Tibial nerve (tissue), 4 donors: ENCODE results near the gene INAFM1. TPM values are rescaled to one million over a fixed set of nuclear protein-coding genes. Genes with fewer than 3 reads are reported as not detected.

Experiments
- DNase-seq, 2 donors: peaks; one replicate each; pipeline ENCODE4 v3.0.0-alpha.2; 2019; ENCODE audit warnings: low spot score in 2 of 2
- H3K27ac ChIP-seq, 4 donors: fragments of 200-600 bp; sonication (generic) in 3 of 4; one replicate each; pipeline ENCODE4 v1.5.1; 2017 to 2019; ENCODE audit warnings: mild to moderate bottlenecking in 1 of 4
- H3K27me3 ChIP-seq, 2 donors: fragments of 200-600 bp; sonication (generic) in 1 of 2; one replicate each; pipeline versions ENCODE4 v1.5.1 to v1.6.0; 2017 to 2019
- H3K36me3 ChIP-seq, 3 donors: fragments of 200-600 bp; sonication (generic); one replicate each; pipeline ENCODE4 v1.5.1; 2018 to 2019
- H3K4me1 ChIP-seq, 4 donors: fragments of 200-600 bp; sonication (generic) in 3 of 4; one replicate each; pipeline ENCODE4 v1.5.1; 2017 to 2019
- H3K4me3 ChIP-seq, 4 donors: fragments of 200-600 bp; sonication (generic) in 3 of 4; one replicate each; pipeline ENCODE4 v1.5.1; 2017 to 2019; ENCODE audit warnings: mild to moderate bottlenecking in 1 of 4, moderate library complexity in 1 of 4
- H3K9me3 ChIP-seq, 4 donors: fragments of 200-600 bp; sonication (generic) in 3 of 4; one replicate each; pipeline ENCODE4 v1.5.1; 2017 to 2019
- CTCF ChIP-seq, 5 experiments: fragments of 200-600 bp in 3 of 5; fragments of 450-650 bp in 2 of 5; sonication (generic) in 3 of 5; IDR thresholded peaks; one replicate each; pipeline ENCODE4 v1.5.1; 2016 to 2019; ENCODE audit warnings: antibody characterized with exemption in 5 of 5, mild to moderate bottlenecking in 3 of 5, moderate library complexity in 2 of 5
- EP300 ChIP-seq, 2 donors: sonication (generic); formaldehyde crosslinking; IDR thresholded peaks; one replicate each; pipeline ENCODE4 v1.6.1; 2017; ENCODE audit warnings: antibody characterized with exemption in 2 of 2, mild to moderate bottlenecking in 1 of 2
- POLR2A ChIP-seq, 2 donors: fragments of 450-650 bp; IDR thresholded peaks; one replicate each; pipeline ENCODE4 v1.6.1; 2017; ENCODE audit warnings: antibody characterized with exemption in 2 of 2, mild to moderate bottlenecking in 2 of 2, moderate library complexity in 2 of 2
- WGBS, 2 donors: methylation state at CpG; one replicate each; pipeline ENCODE4 v1.1.5; 2018; 5-methylcytosine and 5-hydroxymethylcytosine counted together
- total RNA-seq, 4 donors: library from RNA; depleted of rRNA; stranded (reverse); fragments of >200 nt; gene quantifications; one replicate each; pipeline ENCODE4 v1.1.0, GENCODE V29; 2016

The INAFM1 gene
- total RNA-seq, 4 donors from 2014 or later: 9.6 to 33.9 (median 25.4) TPM

GRCh38 chr19:47228168-47228936 lies 46.3 kb upstream of the INAFM1 start:
- TF ChIP-seq CTCF (IDR thresholded peaks at IDR 0.05): no peak
- TF ChIP-seq POLR2A (IDR thresholded peaks at IDR 0.05): no peak
- TF ChIP-seq EP300 (IDR thresholded peaks at IDR 0.05): no peak
- Histone ChIP-seq H3K9me3 (no peaks in the 10 kb centered on the region), H3K4me3 (peak overlapping the region; percentile 29 to 99 (median 67)), H3K36me3 (peaks cover 0 to 6% (median 0%) of the 10 kb centered on the region in 3 donors), H3K4me1 (peaks cover 0 to 65% (median 41%) of the 10 kb centered on the region in 4 donors), H3K27me3 (no peaks in the 10 kb centered on the region), H3K27ac (peak overlapping the region; percentile 93 to 100 (median 98))
- WGBS, 2 donors: 4 to 14% methylated on average over 12 to 16 of the region's 50 CpGs
- peak in 1 of 2 donors; percentile 41 for DNase-seq

- 12 to 14% methylated on average over 3 to 10 of the region's 10 CpGs for WGBS, 2 donors
- H3K4me1 ChIP-seq: peaks cover 0 to 65% (median 41%) of the 10 kb centered on the region in 4 donors
- TF ChIP-seq CTCF (IDR thresholded peaks at IDR 0.05): no peak
- no peak for TF ChIP-seq EP300 (IDR thresholded peaks at IDR 0.05)
- TF ChIP-seq POLR2A (IDR thresholded peaks at IDR 0.05): no peak
- H3K9me3 ChIP-seq: no peaks in the 10 kb centered on the region
- peak overlapping the region; percentile 93 to 100 (median 98) for H3K27ac ChIP-seq
- H3K36me3 ChIP-seq: no peaks in the 10 kb centered on the region
- DNase-seq: peak in 1 of 2 donors; percentile 34
- no peaks in the 10 kb centered on the region for H3K27me3 ChIP-seq
- peak overlapping the region; percentile 90 to 99 (median 96) for H3K4me3 ChIP-seq
Observed at GRCh38 chr19:47228937-47229675, 45.6 kb upstream of the INAFM1 start.

- H3K27ac ChIP-seq: peak overlapping the region; percentile 93 to 100 (median 98)
- no peak for TF ChIP-seq CTCF (IDR thresholded peaks at IDR 0.05)
- no peak for TF ChIP-seq EP300 (IDR thresholded peaks at IDR 0.05)
- no peak for TF ChIP-seq POLR2A (IDR thresholded peaks at IDR 0.05)
- H3K9me3 ChIP-seq: no peaks in the 10 kb centered on the region
- H3K4me3 ChIP-seq: peak overlapping the region; percentile 90 to 99 (median 96)
- no peaks in the 10 kb centered on the region for H3K36me3 ChIP-seq
- 4 to 7% methylated on average over 9 of the region's 9 CpGs for WGBS, 2 donors
- H3K4me1 ChIP-seq: peaks cover 0 to 65% (median 41%) of the 10 kb centered on the region in 4 donors
- DNase-seq: peak in 1 of 2 donors; percentile 34
- no peaks in the 10 kb centered on the region for H3K27me3 ChIP-seq
Observed at GRCh38 chr19:47229676-47230053, 45.0 kb upstream of the INAFM1 start.

- Histone ChIP-seq H3K4me1 (peaks cover 0 to 65% (median 41%) of the 10 kb centered on the region in 4 donors), H3K4me3 (peak overlapping the region; percentile 90 to 99 (median 96)), H3K27ac (peak overlapping the region; percentile 93 to 100 (median 98)), H3K27me3 (no peaks in the 10 kb centered on the region), H3K36me3 (no peaks in the 10 kb centered on the region), H3K9me3 (no peaks in the 10 kb centered on the region)
- 0 to 2% methylated on average over 12 to 47 of the region's 84 CpGs for WGBS, 2 donors
- TF ChIP-seq POLR2A (IDR thresholded peaks at IDR 0.05): no peak
- TF ChIP-seq CTCF (IDR thresholded peaks at IDR 0.05): peak; percentile 88 to 99 (median 95)
- no peak for TF ChIP-seq EP300 (IDR thresholded peaks at IDR 0.05)
- DNase-seq: peak; percentile 57 to 61
Observed at GRCh38 chr19:47230054-47230920, 44.4 kb upstream of the INAFM1 start.
